NCI-H2107 treated with DMSO at 0.1 percent for 48 hours (cell line): ENCODE data around the gene DPYD.

ENCODE experiments used
- DNase-seq: peaks from one replicate; lab custom pipeline; 2025; ENCODE audit not compliant: unreplicated experiment; lab: John Stamatoyannopoulos, UW

Gene DPYD

GRCh38 chr1:97164276-97164639, 756.6 kb downstream of the DPYD start:
- DNase-seq, result no peak

DNA sequence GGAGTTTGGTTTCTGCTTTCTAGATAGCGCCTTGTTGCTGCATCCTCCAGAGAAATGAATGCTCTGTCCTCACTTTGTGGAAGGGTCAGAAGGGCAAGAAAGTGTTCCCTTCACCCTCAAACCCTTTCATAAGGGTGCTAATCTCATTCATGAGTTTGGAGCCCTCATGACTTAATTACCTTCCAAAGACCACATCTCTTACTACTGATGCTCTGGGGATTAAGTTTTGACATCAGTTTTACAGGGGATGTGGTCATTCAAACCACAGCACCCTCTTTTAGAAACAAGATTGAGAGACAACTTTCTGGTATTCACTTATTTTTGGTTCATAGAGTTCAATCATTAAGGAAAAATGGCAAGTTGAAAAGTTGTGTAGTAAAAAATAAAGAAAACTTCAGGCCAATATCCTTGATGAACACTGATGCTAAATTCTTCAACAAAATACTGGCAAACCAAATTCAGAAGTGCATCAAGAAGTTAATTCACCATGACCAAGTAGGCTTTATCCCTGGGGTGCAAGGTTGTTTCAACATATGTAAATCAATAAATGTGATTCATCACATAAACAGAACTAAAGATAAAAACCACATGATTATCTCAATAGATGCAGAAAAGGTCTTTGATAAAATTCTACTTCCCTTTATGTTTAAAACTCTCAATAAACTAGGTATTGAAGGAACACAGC, 757.1 kb downstream of the DPYD start:
- DNase-seq, result no peak

DNA sequence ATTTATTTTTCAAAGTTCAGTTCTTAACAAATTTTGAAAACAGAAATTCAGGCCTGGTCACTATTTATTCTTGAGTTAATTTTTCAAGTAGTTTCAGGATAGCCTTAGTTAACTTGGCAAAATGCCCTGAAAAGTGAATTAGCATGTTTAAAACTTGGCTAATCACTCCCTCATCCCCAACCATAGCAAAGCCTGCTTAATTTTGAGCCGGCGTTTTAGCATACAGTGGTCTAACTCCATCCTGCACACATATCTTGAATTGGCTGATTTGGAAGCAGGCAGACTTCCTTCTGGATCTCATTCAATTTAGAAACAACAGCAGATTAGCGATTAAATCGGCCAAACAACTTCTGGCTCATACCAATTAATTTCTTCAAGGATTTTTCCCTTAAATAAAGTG, 760.0 kb downstream of the DPYD start:
- no peak for DNase-seq

DNA sequence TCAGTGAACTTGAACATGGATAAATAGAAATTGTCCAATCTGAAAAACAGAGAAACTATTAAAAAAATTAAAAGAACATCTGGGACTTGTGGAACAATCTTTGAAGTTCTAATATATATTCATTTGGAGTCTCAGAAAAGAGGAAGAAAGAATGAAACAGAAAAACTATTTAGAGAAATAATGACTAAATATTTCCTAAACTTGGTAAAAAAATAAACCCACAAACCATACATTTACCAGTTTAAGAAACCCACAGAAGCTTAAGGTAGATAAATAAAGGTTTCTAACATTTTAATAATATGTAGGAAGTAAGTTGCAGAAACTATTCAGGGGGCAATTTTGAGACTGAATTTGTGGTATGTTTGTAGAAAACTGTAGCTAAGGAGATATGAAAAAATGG, 761.5 kb downstream of the DPYD start:
- no peak for DNase-seq

GRCh38 chr1:97158691-97159096, 762.1 kb downstream of the DPYD start:
- no peak for DNase-seq

DNA sequence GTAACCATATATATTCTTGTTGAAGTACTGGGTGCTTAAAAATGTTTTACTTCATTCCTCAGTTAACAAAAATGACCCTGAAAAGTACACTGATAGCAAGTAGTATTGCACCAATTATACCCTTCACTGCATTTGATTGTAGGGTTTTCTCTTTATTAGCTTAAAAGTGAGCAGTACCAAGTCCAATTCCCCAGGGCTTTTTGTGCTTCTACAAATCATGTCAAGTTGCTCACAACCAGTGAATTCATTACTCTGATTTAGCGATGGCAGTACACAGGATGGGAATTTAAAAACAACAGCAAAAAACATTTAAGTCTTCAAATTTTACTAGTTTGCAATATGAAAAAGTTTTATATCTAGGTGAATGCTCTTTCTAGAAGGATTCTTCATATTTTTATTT, 762.8 kb downstream of the DPYD start:
- DNase-seq, result no peak

GRCh38 chr1:97151651-97152050, 769.2 kb downstream of the DPYD start:
- DNase-seq, result no peak

DNA sequence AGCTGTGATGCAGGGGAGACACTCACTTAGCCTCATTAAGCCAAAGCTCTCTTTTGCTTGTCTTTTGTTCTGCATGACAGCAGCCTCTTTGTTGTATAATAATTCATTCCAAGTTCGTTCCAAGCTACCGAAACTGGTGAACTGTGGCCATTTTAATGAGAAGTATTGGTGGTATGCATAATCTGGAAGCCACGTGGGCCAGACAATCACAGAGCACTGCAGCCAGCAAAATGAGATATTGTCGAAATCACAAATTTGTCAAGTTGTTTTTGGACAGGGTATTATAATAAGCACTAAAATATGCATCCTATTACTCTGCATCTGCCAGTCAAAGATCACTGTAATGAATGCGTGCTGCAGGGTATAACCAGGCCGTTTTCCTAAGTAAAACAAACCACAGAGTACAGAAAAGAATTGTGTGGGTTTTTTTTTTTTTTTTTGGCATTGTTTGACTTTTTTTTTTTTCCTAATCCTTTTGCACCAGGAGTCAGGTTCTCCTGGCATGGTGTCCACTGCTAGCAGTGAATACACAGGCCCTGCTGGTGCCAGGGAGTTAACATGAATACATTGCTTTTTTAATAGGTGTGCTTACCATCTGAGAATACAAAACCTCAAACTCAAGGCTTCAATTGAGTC, 775.4 kb downstream of the DPYD start:
- peak; percentile 90 for DNase-seq

DNA sequence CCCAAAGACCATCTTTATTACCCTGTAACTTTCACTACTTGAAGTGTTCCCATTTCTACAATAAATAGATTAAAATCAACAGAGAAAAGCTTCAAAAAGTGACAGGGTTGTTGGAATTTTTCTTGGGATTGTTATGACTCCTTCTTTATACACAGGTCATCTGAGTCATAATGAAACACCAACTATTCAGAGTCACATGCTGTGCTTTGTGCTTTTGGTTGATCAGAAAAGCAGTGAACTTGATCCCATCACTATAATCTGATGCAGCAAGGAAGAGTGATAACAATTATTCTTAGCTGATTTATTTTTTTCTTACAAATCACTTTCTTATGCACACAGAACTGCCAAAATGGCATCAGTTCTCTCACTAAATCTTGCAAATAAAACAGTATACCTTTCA, 776.3 kb downstream of the DPYD start:
- DNase-seq, result no peak

DNA sequence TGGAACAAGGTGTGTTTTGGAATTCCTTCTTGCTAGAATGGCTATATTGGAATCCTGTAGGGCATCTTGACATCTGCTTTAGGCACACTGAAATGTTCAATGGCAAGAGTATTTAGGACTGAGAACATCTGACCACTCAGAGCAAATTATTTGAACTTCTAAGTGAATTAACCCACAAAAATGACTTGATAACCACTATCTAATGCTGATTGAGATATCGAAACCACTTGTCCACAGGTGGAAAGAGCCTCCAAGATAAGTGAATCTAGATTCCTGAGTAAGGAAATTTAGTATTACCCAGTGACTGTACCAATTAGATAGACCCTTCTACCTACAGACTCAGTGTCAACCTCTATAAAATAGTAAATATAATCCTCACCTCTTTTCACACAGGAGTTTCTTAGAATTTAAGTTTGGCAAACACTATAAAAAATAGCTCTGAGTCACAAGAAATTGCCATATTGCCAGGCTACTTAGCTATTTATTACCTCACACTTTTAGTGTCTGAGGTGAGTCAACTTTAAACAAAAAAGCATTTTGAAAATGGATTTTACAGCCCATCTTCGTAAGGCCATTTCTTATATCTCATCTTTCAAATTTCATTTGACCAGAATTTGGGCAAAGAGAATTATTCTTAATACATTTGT, 777.5 kb downstream of the DPYD start:
- DNase-seq, result no peak

GRCh38 chr1:97140611-97141010, 780.2 kb downstream of the DPYD start:
- DNase-seq, result no peak

- DNase-seq, result no peak
Observed at GRCh38 chr1:97139512-97139911, 781.3 kb downstream of the DPYD start.

GRCh38 chr1:97138515-97139032, 782.3 kb downstream of the DPYD start:
- peak; percentile 22 for DNase-seq

- DNase-seq, result peak; percentile 98
Observed at GRCh38 chr1:97137862-97138514, 782.8 kb downstream of the DPYD start.

DNA sequence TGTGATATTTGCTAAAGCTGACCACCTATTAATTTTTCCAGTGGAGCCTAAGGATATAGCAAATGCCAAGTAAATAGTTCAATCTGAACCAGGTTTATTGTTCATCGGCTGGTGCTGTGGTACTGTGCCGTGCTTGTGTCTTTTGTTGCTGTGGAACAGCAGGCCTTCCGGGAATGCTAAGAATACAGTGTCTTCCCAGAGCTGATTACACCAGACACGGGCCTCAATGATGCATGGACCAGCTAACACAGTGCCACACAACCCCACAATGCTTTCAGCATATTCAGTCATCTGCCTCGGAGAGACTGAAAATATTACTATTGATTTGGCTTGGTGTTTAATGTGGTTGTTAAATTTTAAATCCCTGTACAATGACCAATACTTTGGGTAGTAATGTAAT, 783.8 kb downstream of the DPYD start:
- DNase-seq, result no peak

DNA sequence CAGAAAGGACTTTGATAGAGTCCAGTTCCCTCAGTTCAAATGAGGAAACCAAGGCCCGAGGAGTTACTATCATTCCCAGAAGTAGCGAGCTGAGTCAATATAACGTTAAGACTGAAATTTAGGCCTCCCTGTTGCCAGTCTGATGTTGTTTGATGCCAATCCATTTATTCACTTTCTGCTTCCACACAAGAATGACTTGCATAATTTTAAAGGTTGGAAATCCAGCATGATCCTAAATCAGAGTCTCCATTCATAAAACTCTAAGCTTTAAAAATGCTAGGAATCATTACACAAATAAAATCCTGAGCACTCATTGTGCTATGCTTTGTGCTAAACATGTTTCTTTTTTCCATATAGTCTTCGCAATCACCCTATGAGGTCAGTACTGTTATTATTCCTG, 784.9 kb downstream of the DPYD start:
- DNase-seq, result no peak

DNA sequence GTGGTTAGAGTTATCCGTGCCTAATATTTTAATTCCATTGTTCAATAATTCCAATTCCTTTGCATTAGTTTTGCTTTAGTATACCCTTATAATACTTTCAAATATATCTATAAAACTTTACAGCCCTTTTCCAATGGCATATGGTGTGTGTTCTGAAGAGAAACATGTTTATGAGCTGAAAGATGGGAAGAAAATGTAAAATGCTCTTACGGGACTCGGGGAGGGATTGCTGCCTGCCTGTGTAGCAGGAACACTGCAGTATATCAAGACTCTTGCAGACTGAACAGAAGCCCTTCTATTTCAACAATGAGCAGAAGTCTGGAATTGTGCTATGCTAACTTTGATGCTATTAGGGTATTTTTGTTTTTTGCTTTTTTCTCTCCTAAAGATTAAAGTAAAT, 792.4 kb downstream of the DPYD start:
- DNase-seq, result no peak

DNA sequence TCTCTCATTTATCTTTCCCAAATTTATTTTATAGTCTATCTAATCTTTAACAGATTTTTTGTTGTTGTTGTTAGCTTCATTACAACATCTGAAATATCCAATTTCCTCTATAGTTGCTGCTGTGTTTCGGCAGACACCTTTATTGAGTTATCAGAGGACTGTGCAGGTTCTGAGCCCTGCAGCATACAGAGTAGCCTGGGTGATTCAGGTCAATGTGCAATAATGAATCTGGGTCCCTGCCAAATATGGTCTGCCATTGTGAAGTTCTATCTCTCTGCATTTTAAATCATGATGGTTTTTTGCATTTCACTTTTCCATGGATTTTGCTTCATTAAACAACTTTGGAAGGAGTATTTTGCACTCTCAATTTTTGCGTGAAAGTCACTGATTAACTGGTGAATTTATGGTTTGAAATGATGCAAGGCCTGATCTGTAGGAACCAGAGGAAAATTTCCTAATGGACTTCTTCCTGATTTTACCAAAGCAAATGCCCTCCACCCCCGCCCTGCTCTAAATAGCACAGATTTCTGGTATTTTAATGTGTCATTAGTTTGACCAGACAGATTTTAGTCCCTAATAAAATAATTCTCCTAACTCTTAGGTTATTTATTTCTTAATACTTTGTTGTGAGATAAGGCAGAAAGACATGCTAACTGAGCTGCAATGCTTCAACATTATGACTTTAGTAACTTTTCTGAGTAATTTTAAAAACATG, 797.0 kb downstream of the DPYD start:
- DNase-seq, result no peak

GRCh38 chr1:97120806-97121205, 800.0 kb downstream of the DPYD start:
- DNase-seq, result no peak

DNA sequence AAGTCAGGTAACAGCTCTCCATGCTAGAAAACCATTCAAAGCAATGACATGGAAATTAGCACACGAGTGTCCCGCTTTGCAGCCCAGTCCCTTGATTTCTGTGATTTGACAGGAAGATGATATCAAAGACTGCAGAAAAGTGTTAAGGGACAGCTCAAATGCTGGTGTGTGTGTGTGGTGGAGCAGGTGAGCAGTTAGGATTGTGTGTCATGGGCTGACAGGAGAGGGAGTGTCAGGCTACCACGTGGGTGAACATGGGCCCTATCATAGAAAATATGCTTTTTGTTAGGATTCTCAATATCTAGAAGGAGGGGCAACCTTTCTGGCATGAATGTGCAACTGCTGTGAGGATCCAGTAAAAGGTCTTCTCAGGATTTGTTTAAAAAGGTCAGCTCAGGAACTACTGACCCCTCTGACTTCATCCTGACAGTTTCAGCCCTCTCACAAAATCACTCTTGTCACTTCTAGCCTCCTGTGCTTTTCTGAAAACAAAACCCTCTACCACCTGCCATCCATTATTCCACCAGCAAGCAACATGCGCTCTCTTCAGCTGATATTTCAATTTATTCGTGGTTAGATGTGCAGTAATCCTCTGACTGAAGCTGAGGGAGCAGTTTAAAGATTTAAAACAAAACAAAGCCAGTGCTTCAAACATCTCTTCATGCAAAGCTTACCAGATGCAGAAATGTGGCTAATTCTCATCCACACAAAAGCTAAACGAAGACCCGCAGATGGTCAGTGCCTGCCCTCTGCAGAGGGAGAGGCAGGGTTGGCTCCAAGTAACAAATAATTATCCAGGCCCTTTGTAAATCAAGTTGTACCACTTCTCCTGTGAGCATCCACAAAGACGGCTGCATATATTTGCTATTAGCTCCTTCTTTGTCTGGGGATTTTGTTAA, 801.3 kb downstream of the DPYD start:
- DNase-seq, result peak; percentile 77
